Activated CD4-positive, alpha-beta T cell treated with anti-CD3 and anti-CD28 coated beads, Interleukin-10, Interleukin-2, amounts not matched to agents 100 ng/mL and 50 ng/mL, durations not matched to agents 16 hours and 8 hours (primary cell): Measurements from ENCODE around the gene CHSY1.
A peak's percentile ranks its signal among the peaks of the same experiment; 100 is the strongest.
"Not testable (repeated sequence)": the region's sequence is repeated elsewhere in the genome, so short reads cannot be mapped to it uniquely, and the experiment has no call there.

Source experiments
- DNase-seq: peaks from one replicate; pipeline ENCODE4 v3.0.0-alpha.2; 2020

CHSY1 gene

GRCh38 chr15:101133181-101133460 is 118.7 kb downstream of the CHSY1 start:
- DNase-seq: no peak

- no peak for DNase-seq
These were observed 119.3 kb downstream of the CHSY1 start for GRCh38 chr15:101132390-101133180.

GRCh38 chr15:101131489-101132389 is 120.1 kb downstream of the CHSY1 start:
- no peak for DNase-seq

- DNase-seq: no peak
These were observed 121.9 kb downstream of the CHSY1 start for GRCh38 chr15:101129851-101130380.

- no peak for DNase-seq
These were observed 123.4 kb downstream of the CHSY1 start for GRCh38 chr15:101128221-101129015.

GRCh38 chr15:101127506-101128076 is 124.3 kb downstream of the CHSY1 start:
- DNase-seq: peak; percentile 86

- DNase-seq: peak; percentile 38
These were observed 125.0 kb downstream of the CHSY1 start for GRCh38 chr15:101126618-101127505.

GRCh38 chr15:101125881-101126428 is 125.9 kb downstream of the CHSY1 start:
- not testable (repeated sequence) for DNase-seq
